Activated CD4-positive, CD25-positive, alpha-beta regulatory T cell treated with anti-CD3 and anti-CD28 coated beads, Interleukin-2, amount 50 U/mL, for 24 hours (primary cell): ENCODE measurements around the gene NINJ2.
A peak's percentile ranks its signal among the peaks of the same experiment; 100 is the strongest.

ENCODE experiments used
- ATAC-seq, 2 donors: fragments of 150-1000 bp; cut with Tn5 transposase; one replicate each; pipeline ENCODE4 v1.10.0; 2021; ENCODE audit warnings: mild to moderate bottlenecking in 1 of 2, moderate library complexity in 1 of 2

Gene NINJ2

DNA sequence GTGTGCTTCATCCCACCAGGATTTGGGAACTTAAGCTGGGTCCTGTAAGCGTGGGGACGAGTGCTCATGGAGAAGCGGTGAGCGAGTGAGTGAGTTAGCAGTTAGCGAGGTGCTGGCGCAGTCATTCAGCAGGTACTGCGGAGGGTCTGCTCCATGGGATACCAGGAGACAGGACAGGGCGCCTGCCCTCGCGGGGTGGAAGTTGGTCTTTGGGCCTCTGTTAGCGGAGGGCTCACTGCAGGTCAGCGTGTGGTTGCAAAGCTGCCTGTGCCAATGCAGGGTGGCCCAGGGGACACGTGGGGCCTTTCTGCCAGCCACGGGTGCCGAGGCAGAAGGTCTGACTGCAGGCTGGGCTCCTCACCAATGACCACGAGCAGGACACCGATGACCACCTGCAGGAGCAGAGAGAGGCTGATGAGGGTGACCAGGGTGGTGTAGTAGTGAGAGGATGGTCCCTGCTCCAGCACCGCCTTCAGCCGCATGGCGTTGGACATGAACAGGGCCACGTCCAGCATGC is 97.6 kb downstream of the NINJ2 start:
- no peak for ATAC-seq

DNA sequence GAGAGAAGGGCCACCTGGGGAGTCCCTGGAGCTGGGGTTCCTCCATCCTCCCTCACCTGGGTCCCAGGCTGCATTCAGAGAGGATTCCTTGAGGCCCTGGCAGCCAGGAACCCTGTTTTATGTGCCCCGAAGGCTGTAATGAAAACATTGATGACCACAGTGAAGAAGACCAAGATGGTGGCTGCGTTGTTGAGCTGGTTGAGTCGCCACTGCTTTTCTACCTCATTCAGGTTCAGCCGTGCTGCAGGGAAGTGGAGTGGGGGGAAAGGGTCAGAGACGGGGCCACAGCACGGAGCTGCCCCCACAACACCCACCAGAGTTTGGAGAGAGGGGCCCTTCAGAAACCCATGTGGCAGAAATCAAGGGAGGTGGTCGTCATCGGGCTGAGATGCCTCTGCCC is 98.1 kb downstream of the NINJ2 start:
- no peak for ATAC-seq

DNA sequence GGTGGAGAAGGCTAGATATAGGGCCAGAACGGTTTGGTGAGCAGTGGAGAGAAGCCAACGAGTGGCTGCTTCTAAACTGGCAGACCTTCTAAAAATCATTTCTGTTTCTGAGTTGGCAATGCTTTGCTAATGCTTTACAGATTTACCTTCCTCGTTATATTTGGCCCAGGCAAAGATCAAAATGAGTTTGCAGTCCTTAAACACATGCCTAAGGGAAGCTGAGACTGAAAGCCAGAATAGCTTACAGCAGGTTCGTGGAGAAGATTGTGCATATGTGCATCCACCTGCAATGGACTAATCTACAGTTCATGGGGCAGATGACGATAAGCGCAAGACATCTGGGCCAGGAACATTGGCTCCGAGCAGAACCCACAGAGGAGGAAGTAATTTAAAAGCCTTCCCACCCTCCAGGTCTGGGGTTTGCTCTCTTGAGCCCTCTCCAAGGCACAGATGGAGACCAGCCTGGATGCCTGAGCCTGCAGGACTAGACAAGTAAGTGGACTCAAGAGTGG is 99.4 kb downstream of the NINJ2 start:
- ATAC-seq = no peak

DNA sequence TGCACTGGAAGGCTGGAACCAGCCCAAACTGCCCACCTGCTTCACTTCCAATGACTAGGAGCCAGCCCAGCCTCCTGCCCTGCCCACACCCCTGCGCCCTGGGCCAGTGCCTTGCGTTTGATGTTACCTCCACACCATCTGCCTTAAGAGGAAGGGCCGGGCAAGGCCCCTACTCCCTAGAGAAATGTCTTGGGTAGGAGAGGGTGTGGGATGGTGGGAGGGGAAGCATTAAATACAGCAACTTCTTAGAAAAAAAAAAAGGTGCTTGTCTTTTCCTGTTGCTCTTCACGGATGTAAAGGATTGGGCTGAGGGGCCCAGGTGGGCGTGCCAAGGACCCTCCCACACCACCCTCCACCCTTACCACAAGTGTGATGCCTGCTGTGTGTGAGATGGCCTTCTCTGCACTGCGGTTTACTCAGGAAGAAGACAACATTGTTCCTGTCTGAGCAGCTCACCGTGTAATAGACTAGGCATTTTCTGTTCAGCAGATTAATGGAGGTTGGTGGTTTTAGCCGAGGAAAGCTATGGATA is 99.9 kb downstream of the NINJ2 start:
- ATAC-seq = peak; percentile 72 to 73

DNA sequence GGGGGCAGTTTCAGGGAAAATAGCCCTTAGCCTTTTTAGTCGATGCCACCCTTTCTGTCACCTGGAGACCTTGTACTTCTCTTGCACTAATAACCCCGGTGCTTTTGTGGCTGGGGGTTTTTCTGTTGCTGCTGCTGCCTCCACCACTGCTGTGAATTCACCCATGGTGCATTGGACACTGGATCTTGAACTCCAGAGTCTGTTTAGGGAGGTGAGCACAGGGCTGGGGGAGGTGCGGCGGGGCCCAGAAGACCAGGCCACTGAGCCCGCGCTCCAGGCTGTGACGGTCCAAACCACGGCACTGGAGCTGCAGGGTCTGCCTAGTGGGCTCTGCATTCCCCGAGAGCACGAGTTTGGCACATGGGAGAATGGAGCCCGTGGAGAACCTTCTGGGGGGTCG is 100.6 kb downstream of the NINJ2 start:
- ATAC-seq = no peak

DNA sequence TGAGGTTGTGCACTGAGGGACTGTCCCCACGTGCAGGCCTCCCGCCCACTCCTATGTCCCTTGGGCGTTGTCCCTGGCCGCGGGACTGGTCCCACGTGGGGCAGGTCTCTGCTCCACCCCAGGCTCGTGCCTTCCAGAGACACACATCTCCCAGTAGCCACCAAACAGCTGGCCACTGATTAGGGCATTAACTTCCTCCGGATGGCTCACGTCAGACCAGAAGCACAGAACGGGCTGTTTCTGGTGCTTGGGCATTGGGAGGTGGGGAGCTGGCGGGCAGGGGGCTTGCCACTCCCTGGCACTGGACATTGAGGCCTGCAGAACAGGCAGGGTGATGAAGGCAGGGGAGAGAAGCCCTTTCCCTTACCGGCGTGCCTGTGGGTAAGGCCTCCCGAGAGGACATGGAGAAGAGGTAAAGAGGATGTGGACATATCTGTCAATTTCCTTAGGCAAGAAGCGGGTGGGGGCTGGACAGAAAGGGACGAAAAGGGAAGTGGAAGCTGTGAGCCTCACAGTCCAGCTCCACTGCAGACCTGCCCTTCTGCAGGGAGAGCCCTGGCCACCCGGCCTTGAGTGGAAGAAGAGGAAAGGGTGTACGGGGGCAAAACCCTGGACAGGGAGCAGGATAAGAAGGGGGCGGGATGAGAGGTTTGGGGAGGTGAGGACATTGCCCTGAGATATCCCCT is 101.2 kb downstream of the NINJ2 start:
- no peak for ATAC-seq

DNA sequence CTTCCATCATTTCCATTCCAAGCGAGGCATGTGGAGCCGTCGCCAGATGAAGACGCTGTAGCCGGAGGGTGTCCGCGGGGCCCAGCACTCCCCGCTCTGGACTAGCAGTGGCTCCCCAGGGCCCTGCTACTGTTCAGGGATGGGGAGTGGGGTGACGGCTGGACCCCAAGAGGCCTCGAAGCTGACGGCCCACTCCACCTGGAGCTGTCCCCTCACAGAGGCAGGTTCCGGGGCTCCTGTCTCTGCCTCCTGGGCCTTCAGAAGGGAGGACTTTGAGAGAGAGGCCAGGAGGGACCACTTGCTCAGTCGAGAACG is 101.9 kb downstream of the NINJ2 start:
- ATAC-seq = no peak

DNA sequence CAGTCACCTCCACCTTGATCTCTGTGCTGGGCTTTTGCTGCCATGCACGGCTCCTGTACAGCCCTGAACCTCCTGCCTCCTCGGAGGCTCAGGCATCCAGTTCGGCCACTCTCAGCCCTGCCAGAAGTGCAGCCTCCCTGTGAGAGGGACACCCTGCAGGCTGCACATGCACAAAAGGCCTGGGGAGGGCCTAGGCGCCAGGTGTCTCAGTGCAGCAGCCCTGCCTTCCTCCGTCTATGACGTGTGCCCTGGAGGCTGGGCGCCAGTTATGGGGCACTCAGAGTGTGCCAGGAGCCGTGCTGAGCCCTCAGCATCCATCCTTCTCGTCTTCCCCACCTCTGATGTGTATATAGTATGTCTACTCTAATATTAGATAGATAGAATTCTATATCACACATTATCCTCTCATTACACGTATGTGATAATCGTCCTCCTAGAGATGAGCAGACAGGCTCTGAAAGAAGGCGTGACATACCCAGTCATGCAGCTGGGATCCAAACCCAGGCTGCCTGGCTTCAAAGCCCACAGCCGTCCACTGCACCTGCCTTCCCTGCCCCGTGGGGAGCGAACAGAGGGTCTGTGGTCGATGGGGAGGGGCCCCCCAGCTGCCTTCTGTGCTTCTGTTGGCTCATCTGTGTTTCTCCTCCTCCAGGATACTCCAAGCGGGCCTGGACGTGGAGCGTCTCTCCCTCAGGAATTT is 102.4 kb downstream of the NINJ2 start:
- ATAC-seq = no peak

DNA sequence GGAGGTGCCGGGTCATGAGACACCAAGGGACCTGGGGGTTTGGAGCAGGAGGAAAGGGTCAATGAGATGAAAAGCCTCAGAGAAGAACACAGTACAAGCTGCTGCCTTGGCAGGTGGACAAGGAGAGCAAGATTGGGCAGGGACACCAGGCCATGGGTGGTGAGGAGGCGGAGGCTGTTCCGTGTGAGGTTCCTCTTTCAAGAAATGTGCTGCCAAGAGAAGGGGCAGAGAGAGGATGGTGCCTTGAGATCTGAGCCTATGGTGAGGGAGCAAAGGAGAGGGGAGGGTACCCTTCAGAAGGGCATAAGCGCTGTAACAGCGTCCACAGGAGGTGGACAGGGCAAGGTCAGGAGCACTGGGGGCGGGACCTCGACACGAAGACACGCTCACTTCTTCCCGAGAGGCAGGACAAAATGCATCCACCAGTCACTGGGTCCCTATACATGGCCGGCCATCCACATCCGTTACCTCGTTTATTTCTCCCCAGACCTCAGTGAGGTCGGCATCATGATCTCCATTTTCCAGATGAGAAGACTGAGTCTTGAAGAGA is 103.3 kb downstream of the NINJ2 start:
- ATAC-seq = no peak

DNA sequence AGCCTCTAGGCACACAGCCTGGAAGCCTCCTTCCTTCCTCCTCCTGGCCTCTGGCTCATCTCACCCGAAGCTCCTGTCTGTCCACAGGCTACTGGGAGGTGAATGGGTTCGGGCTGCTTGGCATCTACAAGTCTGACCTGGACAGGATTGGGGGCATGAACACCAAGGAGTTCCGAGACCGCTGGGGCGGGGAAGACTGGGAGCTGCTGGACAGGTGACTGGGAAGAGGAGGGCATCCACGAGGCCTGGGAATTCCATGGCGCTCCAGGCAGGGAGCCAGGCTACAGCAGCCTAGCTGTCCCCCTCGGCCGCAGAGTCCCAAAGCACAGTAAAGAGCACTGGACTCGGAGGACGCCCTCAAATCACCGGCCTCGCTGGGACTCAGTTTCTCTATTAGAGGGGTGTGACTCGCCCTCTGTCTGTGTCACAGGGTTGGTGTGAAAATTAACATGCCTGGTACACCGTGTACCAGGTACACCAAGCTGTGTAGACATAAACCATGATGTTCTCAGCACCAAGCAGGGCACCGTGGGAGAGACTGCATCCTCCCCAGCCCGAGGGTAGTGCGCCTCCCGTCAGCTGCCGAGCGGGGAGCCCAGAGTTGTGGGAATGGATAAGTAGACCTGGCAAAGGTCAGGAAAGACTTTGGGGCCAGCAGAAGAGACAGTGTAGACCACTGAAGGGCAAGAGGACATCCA is 103.9 kb downstream of the NINJ2 start:
- no peak for ATAC-seq

DNA sequence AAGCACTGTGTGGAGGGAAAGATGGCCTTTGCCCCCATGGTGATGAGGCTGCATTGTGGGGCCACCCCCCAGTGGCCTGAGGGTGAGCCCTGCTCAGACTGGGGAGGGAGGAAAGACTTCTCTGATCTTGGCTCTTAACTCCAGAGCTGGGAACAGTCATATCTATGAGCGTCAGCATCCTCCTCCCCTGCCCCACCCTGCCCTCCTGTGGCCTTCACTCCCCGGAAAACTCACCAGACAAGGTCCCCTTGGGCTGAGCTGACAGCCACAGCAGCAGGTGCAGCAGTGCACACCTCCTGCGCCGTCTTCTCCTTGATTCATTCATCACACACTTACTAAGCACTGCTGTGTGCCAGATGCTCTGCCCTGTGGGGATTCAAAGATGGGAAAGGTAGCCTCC is 104.7 kb downstream of the NINJ2 start:
- no peak for ATAC-seq

DNA sequence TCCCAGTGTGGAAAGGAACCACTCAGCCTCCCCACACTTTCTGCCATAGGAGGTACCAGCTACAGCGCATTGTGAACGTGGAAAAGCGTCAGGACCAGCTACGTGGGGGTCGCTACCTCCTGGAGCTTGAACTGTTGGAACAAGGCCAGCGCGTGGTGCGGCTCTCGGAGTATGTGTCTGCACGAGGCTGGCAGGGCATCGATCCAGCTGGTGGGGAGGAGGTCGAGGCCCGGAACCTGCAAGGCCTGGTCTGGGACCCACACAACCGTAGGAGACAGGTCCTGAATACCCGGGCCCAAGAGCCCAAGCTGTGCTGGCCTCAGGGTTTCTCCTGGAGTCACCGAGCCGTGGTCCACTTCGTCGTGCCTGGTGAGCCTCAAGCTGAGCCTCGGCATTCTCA is 106.7 kb downstream of the NINJ2 start:
- ATAC-seq = no peak

DNA sequence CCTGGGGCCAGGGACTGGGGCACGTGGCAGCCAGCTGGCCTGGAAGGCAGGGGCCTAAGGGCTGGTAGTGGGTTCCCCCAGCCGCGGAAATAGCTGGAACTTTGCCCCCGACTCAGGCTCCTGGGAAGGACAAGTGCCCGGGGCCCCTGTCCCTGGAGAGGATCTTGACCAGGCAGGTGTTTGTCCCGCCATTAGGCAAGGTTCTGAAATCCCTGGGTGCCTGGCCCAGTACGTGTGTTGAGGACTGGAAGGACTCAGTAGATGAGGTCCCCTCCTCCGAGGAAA is 109.3 kb downstream of the NINJ2 start:
- no peak for ATAC-seq

DNA sequence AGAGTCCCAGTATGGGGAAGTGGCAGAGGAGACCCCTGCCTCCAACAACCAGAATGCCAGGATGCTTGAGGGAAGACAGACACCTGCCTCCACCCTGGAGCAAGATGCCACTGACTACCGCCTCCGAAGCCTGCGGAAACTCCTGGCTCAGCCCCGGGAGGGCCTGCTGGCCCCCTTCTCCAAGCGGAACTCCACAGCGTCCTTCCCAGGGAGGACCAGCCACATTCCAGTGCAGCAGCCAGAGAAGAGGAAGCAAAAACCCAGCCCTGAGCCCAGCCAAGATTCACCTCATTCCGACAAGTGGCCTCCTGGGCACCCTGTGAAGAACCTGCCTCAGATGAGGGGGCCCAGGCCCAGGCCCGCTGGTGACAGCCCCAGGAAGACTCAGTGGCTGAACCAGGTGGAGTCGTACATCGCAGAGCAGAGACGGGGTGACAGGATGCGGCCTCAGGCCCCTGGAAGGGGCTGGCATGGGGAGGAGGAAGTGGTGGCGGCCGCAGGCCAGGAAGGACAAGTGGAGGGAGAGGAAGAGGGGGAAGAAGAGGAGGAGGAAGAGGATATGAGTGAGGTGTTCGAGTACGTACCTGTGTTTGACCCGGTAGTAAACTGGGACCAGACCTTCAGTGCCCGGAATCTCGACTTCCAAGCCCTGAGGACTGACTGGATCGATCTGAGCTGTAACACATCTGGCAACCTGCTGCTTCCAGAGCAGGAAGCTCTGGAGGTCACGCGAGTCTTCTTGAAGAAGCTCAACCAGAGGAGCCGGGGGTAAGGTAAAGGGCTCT is 109.8 kb downstream of the NINJ2 start:
- peak; percentile 17 to 44 for ATAC-seq

DNA sequence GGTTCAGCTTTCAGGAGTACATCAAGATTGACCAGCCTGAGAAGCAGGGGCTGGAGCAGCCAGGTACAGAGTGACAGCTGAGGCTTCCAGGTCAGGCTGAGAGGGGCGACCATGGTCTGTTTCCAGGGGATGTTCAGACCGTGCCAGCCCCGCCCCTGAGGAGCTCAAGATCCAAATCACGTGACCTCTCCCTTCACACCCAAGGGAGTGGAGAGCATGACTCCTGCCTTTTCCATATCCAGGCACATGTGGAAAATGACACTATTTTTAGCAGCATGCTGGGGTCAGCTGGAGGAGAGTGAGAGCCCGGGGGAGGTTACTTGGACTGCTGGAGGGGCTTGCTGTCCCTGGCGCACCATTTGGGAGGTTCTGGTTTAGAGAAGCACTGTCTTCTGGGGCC is 110.8 kb downstream of the NINJ2 start:
- ATAC-seq = no peak

DNA sequence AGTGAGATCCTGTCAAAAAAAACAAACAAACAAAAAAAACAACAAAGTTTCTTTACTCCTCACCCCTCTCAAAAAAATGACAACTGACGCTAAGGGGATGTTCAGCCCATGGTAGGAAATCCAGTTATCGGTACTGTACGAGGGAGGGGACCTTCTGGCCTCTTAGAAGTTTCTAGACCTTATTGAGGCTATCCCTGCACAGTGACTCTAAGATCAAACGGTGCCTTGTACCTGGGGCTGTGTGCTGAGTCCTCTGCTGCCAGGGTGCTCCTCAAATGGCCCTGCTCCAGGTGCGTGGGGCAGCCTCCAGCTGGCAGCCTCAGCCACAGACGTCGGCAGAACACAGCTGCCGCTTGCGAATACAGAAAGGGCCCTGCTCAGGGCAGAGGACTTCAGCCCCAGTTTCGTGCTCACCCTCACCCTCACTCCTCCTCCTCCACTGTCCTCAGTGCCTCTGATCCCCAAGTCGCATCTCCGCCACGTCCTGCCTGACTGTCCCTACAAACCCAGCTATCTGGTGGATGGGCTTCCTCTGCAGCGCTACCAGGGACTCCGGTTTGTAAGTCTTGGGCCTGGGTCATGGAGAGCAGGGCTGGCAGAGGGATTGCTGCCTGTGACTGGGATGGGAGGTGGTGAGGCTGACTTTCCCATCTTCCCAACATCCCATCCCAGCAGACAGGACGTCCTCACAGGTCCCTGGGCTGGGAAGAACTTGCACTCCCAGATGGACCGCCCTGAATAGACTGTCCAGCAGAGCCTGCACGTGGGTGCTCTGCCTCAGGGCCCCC is 112.6 kb downstream of the NINJ2 start:
- no peak for ATAC-seq

DNA sequence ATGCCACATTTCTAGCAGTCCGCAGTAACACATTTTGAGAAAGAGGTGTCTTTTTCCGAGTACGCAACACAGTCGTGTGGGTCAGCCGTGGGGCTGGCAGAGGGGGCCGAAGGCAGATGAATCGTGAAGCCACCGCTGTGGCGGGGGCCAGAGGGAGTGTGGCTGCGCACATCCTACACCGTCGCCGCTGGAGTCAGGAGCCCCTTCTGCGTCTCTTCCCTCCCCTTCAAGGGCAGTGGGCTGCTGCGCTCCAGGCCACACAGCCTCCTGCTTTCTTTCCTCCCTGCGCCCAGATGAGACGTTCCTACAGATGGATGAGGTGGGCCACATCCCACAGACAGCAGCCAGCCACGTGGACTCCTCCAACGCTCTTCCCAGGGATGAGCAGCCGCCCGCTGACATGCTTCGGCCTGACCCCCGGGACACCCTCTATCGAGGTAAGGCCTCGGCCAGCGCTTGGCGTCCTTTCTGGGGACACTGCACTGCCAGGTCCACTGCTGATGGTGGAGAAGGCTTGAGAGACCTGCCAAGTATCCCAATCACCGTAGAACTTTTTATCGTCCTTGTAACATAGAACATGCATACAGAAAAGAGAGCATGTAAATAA is 113.7 kb downstream of the NINJ2 start:
- no peak for ATAC-seq

DNA sequence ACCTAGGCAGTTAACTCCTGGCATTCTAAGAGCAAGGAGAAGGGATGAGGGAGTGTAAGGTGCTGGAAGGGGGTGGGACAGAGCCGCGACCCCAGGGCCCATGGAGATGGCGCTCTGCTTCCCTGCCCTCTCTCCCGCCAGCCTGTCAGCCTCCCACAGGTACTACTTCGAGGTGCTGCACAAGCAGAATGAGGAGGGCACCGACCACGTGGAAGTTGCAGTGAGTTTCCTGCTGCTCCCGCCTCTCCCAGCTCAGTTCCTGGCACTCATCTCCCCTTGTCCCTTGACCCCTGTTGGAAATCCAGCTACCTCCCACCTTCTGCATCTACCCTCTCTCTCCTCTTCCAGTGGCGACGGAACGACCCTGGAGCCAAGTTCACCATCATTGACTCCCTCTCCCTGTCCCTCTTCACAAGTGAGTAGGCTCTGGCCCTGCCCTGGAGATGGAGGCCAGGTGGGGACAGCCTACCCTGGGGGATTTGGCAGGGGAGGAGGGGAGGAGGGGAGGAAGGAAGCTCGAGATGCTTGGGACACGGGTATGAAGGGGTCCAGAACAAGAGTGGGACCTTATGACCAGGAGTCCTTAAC is 115.3 kb downstream of the NINJ2 start:
- no peak for ATAC-seq

DNA sequence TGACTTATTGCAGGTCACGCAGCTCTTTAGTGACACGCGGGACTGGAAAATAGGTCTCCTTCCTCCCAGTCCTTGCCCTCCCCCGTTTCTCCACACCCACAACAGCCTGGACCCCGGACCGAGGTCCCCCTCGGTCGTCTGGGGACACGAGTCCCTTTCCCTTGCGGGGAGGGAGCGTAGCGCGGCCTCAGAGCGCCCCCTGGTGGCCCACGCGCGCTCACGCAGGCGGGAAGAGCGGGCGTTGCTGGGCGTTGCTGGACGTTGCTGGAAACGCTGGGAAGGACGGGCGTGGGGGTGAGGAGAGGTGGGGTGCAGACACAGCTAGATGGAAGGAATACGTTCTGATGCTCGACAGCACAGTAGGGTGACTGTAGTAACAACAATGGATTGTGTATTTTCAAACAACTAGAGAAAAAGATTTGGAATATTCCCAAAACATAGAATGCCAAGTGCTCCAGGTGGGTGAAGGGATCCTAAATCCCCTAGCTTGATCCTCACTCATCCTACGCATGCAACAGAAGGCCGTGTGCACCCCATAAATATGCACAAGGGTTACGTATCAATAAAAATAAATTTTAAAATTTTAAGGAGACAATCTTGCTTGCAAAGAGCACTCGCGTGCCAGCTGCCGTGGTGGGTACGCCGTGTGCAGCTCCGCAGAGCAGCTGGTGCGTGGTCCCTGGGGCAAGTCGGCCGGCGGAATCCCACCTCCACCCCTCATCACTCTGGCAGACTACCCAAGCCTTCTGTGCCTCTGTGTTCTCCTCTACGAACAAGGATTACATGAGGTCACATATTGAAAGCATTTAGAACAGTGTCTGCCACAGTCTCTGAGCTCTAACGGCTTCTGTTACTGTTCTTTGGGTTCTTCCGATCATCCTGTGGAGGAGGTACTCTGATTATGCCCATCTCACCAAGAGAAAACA is 116.1 kb downstream of the NINJ2 start:
- peak; percentile 68 to 74 for ATAC-seq
